ENCODE results near the gene HNRNPUL1.

GRCh38 chr19:41311613-41312012 lies 47.4 kb downstream of the HNRNPUL1 start:
- TF ChIP-seq CTCF (IDR thresholded peaks at IDR 0.05) = no peak
- no peak for TF ChIP-seq POLR2A (IDR thresholded peaks at IDR 0.05)
